Measurements from ENCODE around the gene C6orf132. TPM values are rescaled to one million over a fixed set of nuclear protein-coding genes. Genes with fewer than 3 reads are reported as not detected.

C6orf132 gene
- total RNA-seq, 1 donor from 2014 or later: 22.9 TPM

DNA sequence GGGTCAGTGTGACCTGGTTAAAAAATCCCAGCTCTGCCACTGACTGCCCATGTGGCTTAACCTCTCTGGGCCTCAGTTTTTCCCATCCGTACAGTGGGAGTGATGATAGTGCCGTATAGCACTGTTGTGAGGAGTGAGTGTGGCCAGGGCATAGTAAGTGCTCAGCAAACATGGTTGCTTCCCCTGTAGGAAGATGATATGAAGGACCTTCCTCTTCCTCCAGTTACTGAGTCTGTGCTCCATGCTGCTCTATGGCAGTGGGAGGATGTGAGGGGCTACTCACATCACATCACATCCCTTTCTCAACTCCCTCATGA, 13.1 kb downstream of the C6orf132 start:
- no peak overlapping the region for H3K4me3 Mint-ChIP-seq
- no peaks in the 10 kb centered on the region for H3K9me3 Mint-ChIP-seq
- DNase-seq (ENCODE audit: extremely low spot score, unreplicated experiment): no peak
- no peaks in the 10 kb centered on the region for H3K27me3 Mint-ChIP-seq
- H3K36me3 Mint-ChIP-seq: peaks cover 5% of the 10 kb centered on the region
- TF ChIP-seq, protein P1, sequence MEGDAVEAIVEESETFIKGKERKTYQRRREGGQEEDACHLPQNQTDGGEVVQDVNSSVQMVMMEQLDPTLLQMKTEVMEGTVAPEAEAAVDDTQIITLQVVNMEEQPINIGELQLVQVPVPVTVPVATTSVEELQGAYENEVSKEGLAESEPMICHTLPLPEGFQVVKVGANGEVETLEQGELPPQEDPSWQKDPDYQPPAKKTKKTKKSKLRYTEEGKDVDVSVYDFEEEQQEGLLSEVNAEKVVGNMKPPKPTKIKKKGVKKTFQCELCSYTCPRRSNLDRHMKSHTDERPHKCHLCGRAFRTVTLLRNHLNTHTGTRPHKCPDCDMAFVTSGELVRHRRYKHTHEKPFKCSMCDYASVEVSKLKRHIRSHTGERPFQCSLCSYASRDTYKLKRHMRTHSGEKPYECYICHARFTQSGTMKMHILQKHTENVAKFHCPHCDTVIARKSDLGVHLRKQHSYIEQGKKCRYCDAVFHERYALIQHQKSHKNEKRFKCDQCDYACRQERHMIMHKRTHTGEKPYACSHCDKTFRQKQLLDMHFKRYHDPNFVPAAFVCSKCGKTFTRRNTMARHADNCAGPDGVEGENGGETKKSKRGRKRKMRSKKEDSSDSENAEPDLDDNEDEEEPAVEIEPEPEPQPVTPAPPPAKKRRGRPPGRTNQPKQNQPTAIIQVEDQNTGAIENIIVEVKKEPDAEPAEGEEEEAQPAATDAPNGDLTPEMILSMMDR (conservative IDR thresholded peaks at IDR 0.05): no peak
- H3K27ac Mint-ChIP-seq: no peak overlapping the region
- peaks cover 3% of the 10 kb centered on the region for H3K4me1 Mint-ChIP-seq (ENCODE audit: unreplicated experiment)

DNA sequence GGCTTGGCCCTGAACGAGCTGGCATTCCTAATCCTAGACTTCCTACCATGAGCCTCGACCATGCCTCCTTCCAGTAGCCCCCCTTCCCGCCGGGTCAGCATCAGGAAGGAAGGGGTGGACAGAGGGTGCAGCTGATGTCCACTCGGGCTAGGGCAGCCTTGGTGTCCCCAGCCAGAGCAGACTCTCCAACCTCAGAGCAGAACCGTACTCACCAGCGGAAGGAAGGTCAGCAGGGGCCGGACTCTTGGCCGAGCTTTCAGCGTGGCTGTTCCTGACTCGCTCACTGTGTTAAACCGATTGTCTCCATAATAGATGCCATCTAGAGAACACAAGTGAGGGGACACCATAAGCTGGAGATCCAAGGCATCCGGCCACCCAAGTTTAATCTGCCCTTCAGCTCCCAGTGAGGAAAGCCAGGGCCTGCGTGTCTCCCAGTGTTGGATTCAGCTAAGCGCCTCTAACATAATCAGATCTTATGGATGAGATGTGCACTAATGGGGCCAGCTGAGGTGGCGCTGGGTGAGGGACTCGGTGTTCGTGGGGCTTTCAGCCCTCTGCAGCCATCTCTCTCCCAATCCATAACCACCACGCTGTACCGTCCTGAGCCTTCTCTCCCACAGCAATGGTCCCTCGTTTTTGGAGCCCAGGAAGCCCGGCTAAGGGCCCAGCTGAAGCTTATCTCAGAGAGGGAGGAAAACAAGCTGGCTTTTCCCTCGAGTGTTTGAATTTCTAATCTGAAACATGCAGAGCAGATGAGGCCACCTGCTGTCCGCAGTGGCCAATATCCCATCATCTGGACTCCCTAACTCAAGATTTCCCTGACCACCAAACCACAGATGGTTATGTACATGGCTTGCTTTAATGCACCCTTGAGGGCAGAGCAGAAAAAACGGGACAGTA, 13.7 kb downstream of the C6orf132 start:
- H3K4me1 Mint-ChIP-seq (ENCODE audit: unreplicated experiment): peaks cover 3% of the 10 kb centered on the region
- no peak for DNase-seq (ENCODE audit: extremely low spot score, unreplicated experiment)
- H3K27ac Mint-ChIP-seq: no peak overlapping the region
- peaks cover 5% of the 10 kb centered on the region for H3K36me3 Mint-ChIP-seq
- TF ChIP-seq, protein P1 (conservative IDR thresholded peaks at IDR 0.05): no peak
- H3K4me3 Mint-ChIP-seq: no peak overlapping the region
- no peaks in the 10 kb centered on the region for H3K27me3 Mint-ChIP-seq
- no peaks in the 10 kb centered on the region for H3K9me3 Mint-ChIP-seq

DNA sequence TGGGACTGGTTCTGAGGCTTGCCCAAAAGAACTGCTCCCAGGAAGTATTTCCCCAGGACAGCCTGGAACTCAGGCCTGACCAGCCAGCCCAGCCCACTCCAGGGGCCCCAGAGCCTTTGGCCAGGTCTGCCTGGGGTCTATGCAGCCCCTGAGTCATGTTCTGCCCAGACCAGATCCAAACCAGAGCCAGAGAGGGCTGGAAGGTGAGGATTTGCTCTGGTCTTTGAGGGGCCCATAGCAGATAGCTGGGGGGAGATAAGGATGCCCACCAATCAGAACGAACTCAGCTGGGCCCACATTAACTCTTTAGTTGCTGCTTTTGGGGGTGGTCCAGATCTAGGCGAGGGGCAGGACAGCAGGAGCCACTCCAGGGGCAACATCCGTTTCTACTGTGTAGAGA, 16.8 kb downstream of the C6orf132 start:
- H3K27ac Mint-ChIP-seq: no peak overlapping the region
- DNase-seq (ENCODE audit: extremely low spot score, unreplicated experiment): no peak
- H3K9me3 Mint-ChIP-seq: no peaks in the 10 kb centered on the region
- H3K4me1 Mint-ChIP-seq (ENCODE audit: unreplicated experiment): peaks cover 3% of the 10 kb centered on the region
- H3K27me3 Mint-ChIP-seq: no peaks in the 10 kb centered on the region
- H3K36me3 Mint-ChIP-seq: peaks cover 5% of the 10 kb centered on the region
- TF ChIP-seq, protein P1 (conservative IDR thresholded peaks at IDR 0.05): no peak
- H3K4me3 Mint-ChIP-seq: no peak overlapping the region

DNA sequence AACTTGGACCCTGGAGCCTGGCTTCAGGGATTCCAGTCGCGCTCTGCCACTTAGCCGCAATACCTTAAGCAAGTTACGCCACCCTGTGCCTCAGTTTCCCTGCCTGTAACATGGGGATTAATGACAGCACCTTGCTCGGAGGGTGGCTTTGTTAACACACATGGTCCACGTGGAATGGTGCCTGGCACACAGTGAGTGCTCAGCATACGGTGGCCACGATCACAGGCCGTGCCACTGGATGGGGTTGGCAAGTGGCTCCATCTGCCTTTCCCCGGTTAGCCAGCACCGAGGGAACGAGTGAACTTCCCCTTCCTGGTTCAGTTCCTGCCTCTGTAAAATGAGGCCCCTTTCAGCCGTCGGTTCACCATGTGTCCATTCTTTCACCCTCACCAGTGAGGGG, 17.2 kb downstream of the C6orf132 start:
- no peaks in the 10 kb centered on the region for H3K27me3 Mint-ChIP-seq
- H3K27ac Mint-ChIP-seq: peak overlapping the region; percentile 57
- no peak overlapping the region for H3K4me3 Mint-ChIP-seq
- H3K36me3 Mint-ChIP-seq: peaks cover 5% of the 10 kb centered on the region
- no peaks in the 10 kb centered on the region for H3K9me3 Mint-ChIP-seq
- DNase-seq (ENCODE audit: extremely low spot score, unreplicated experiment): no peak
- peaks cover 3% of the 10 kb centered on the region for H3K4me1 Mint-ChIP-seq (ENCODE audit: unreplicated experiment)
- TF ChIP-seq, protein P1 (conservative IDR thresholded peaks at IDR 0.05): no peak

DNA sequence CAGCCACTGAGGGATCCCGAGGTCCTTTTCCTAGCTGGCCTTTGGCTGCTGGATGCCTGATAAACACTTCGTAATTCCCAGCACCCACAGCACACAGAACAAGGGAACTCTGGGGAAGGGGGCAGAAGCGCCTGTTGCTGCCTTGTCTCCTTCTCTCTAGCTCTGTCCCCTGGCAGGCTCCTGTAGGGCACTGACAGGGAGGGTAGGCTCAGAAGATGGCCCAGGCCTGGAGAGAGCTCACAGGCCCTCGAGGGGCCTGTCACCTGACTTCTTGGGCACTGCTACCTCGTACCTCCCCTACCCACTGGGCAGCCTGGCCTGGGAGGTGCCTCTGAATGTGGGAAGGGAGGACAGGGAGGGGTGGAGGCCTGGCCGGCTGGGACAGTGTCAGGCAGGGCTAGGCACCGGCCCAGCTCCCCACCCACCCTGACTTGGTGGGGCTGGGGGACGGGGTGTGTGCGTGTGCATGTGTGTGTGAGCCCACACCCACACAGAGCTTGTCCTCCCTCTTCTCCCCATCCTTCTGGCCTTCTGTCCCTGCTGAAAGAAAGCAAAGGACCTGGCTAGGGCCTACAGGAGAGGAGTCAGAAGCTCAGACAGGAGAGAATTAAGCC, 18.1 kb downstream of the C6orf132 start:
- Mint-ChIP-seq H3K36me3 (peaks cover 5% of the 10 kb centered on the region), H3K27ac (peak overlapping the region; percentile 57)

More for the DNA sequence above, 18.1 kb downstream of the C6orf132 start:
- H3K27me3 Mint-ChIP-seq: no peaks in the 10 kb centered on the region
- DNase-seq (ENCODE audit: extremely low spot score, unreplicated experiment): no peak
- TF ChIP-seq, protein P1 (conservative IDR thresholded peaks at IDR 0.05): no peak
- no peak overlapping the region for H3K4me3 Mint-ChIP-seq
- peaks cover 3% of the 10 kb centered on the region for H3K4me1 Mint-ChIP-seq (ENCODE audit: unreplicated experiment)
- H3K9me3 Mint-ChIP-seq: no peaks in the 10 kb centered on the region

Data from type B pancreatic cell (in vitro differentiated cells).